ENCODE measurements around the gene DEAF1. TPM values are rescaled to one million over a fixed set of nuclear protein-coding genes. Genes with fewer than 3 reads are reported as not detected.

Gene DEAF1
- total and polyA plus RNA-seq, 10 of the 15 experiments (the other 5 are each of a cell fraction or from before 2014, with no cell fraction given): 0.68 to 51.3 (median 25.9) TPM

- TF ChIP-seq NFIC (IDR thresholded peaks at IDR 0.05; ENCODE audit: low read depth, low read length) (no peak), TCF12 (IDR thresholded peaks at IDR 0.05; ENCODE audit: low read depth, low read length) (peak; percentile 76), BCL3 (IDR thresholded peaks at IDR 0.05; ENCODE audit: borderline replicate concordance, insufficient read depth, low read depth, low read length, poor library complexity, severe bottlenecking) (no peak), NBN (IDR thresholded peaks at IDR 0.05) (no peak), MYB (IDR thresholded peaks at IDR 0.05; ENCODE audit: borderline replicate concordance, low read depth, low read length) (no peak)
These were observed 26.3 kb upstream of the DEAF1 start (continued) for GRCh38 chr11:721247-721740.

- ATAC-seq (peak; percentile 79), FAIRE-seq (no peak), DNase-seq (ENCODE audit: low read depth, low spot score) (no peak)
- H3K9ac ChIP-seq (ENCODE audit: control insufficient read depth, insufficient read depth, low read length): no peak overlapping the region
- H3K4me1 ChIP-seq (ENCODE audit: control insufficient read depth, insufficient read depth, low read length): peaks cover 12% of the 10 kb centered on the region
- H3K4me3 ChIP-seq: peak overlapping the region; percentile 57
- ChIA-PET POLR2A (interaction anchor here (1.0 to 8.2 kb wide), 2 partner anchors 14 to 25 kb away, joined by 3 to 72 read pairs; partner anchors contain the start of genes DEAF1 and TMEM80), RAD21 (ENCODE audit: unreplicated experiment) (interaction anchor here (2.2 to 6.3 kb wide), 3 partner anchors 26 to 166 kb away, joined by 10 to 112 read pairs (median 22); partner anchors contain the start of genes DEAF1 and TMEM80), SMC1A (ENCODE audit: uncharacterized antibody, unreplicated experiment) (interaction anchor here (1.2 to 2.7 kb wide), 3 partner anchors 24 to 60 kb away, joined by 3 to 30 read pairs (median 3); partner anchors contain the start of gene TMEM80), CTCF (interaction anchor here (7.4 to 8.6 kb wide), 2 partner anchors 25 to 59 kb away, joined by 91 to 127 read pairs; partner anchors contain the start of genes DEAF1 and TMEM80)
- H4K20me1 ChIP-seq (ENCODE audit: control insufficient read depth, insufficient read depth): no peaks in the 10 kb centered on the region
- 17% methylated on average over 20 of the region's 53 CpGs for WGBS (ENCODE audit: insufficient coverage, insufficient replicate concordance, low lambda C conversion rate, missing lambda C conversion rate)
- no peaks in the 10 kb centered on the region for H3K9me3 ChIP-seq (replicated peaks; ENCODE audit: control insufficient read depth, insufficient read depth, low read length)
- in situ Hi-C loops (cut with MboI) (loop anchor here (10.0 kb wide), 1 partner anchor 56 kb away; no protein-coding TSS in a partner anchor), intact Hi-C loops (cut with micrococcal nuclease; ENCODE audit: unreplicated experiment) (loop anchor here (2.0 to 5.0 kb wide), 2 partner anchors 24 to 103 kb away; partner anchors contain the start of gene IRF7)
- no peak overlapping the region for H3K27ac ChIP-seq (ENCODE audit: control insufficient read depth, insufficient read depth)
- BruUV-seq (replicated peaks): no TSS peak
- H2AFZ ChIP-seq (ENCODE audit: control insufficient read depth, low read depth, low read length): peak overlapping the region; percentile 64
- 0 out of 4 replicates have a peak, but pooled peaks cover 0 to 3% of the 10 kb centered on the region in 2 experiments for H3K27me3 ChIP-seq (replicated peaks in 1 of 2; ENCODE audit: control insufficient read depth in 2 of 2, insufficient read depth in 2 of 2, low read length in 1 of 2)
- peak overlapping the region; percentile 84 for H3K4me2 ChIP-seq (ENCODE audit: control insufficient read depth, insufficient read depth)
- no peaks in the 10 kb centered on the region for H3K79me2 ChIP-seq (ENCODE audit: control insufficient read depth, insufficient read depth, low read length)
- H3K36me3 ChIP-seq (ENCODE audit: control insufficient read depth in 2 of 2, insufficient read depth in 2 of 2, low read length in 1 of 2): no peaks in the 10 kb centered on the region
- TF ChIP-seq PAX5 (IDR thresholded peaks at IDR 0.05; ENCODE audit: borderline replicate concordance, low read depth, low read length) (no peak), FOXM1 (IDR thresholded peaks at IDR 0.05; ENCODE audit: low read depth, low read length) (no peak), EGR1 (IDR thresholded peaks at IDR 0.05; ENCODE audit: borderline replicate concordance in 1 of 2, low read depth in 2 of 2, low read length in 2 of 2) (peak in 1 of 2 experiments; percentile 48; a peak in 1 of 3 replicates), BCL11A (IDR thresholded peaks at IDR 0.05; ENCODE audit: low read depth, low read length) (no peak), RUNX3 (IDR thresholded peaks at IDR 0.05; ENCODE audit: low read length) (no peak), ZNF207 (IDR thresholded peaks at IDR 0.05; ENCODE audit: borderline replicate concordance) (no peak), CBX5 (IDR thresholded peaks at IDR 0.05; ENCODE audit: low read depth) (no peak), BRCA1 (IDR thresholded peaks at IDR 0.05; ENCODE audit: low read depth, low read length) (no peak), MAX (IDR thresholded peaks at IDR 0.05; ENCODE audit: low read depth, low read length) (no peak), EP300 (IDR thresholded peaks at IDR 0.05; ENCODE audit: borderline replicate concordance in 1 of 2, control insufficient read depth in 1 of 2, low read depth in 2 of 2, low read length in 2 of 2) (no peak), PBX3 (IDR thresholded peaks at IDR 0.05; ENCODE audit: insufficient replicate concordance, low read depth, low read length) (peak; percentile 48), ESRRA (IDR thresholded peaks at IDR 0.05; ENCODE audit: low read length) (no peak), HDAC6 (IDR thresholded peaks at IDR 0.05; ENCODE audit: unreplicated experiment) (no peak), RB1 (IDR thresholded peaks at IDR 0.05; ENCODE audit: borderline replicate concordance) (no peak), WRNIP1 (IDR thresholded peaks at IDR 0.05; ENCODE audit: borderline replicate concordance, low read depth, low read length) (no peak)
These were observed 25.7 kb upstream of the DEAF1 start for GRCh38 chr11:720642-721246.

All from GM12878 (cell line).